Omental fat pad (tissue), 4 donors: ENCODE data around the gene YDJC. TPM values are rescaled to one million over a fixed set of nuclear protein-coding genes. Genes with fewer than 3 reads are reported as not detected.
"Not testable (repeated sequence)": the region's sequence is repeated elsewhere in the genome, so short reads cannot be mapped to it uniquely, and the experiment has no call there.

Experiments
- ATAC-seq: fragments of 150-250 bp; one replicate; pipeline ENCODE4 v1.9.1; 2016; ENCODE audit warnings: mild to moderate bottlenecking, moderate library complexity; ENCODE audit not compliant: low FRiP score
- DNase-seq: peaks from one replicate; pipeline ENCODE4 v3.0.0-alpha.2; 2019; ENCODE audit warnings: low spot score
- CTCF ChIP-seq, 3 donors: fragments of 450-650 bp; IDR thresholded peaks; one replicate each; pipeline ENCODE4 v1.5.1; 2016 to 2017; ENCODE audit warnings: antibody characterized with exemption in 3 of 3, mild to moderate bottlenecking in 3 of 3, moderate library complexity in 2 of 3
- total RNA-seq, 4 donors: library from RNA; depleted of rRNA; stranded (reverse); fragments of >200 nt; gene quantifications; one replicate each; pipeline ENCODE4 v1.1.0, GENCODE V29; 2016

YDJC gene
- total RNA-seq, 4 donors from 2014 or later = 14.3 to 33.3 (median 17.1) TPM

- peak; percentile 98 for ATAC-seq
- peak; percentile 86 for DNase-seq
- TF ChIP-seq CTCF (IDR thresholded peaks at IDR 0.05) = no peak
These were observed 12.2 kb upstream of the YDJC start, which contains the start of gene SDF2L1 for GRCh38 chr22:21641789-21642583. Gene SDF2L1, plus strand, starts transcription at chr22:21642302. Its CDS starts 35 bp downstream, at chr22:21642337.

GRCh38 chr22:21641417-21641788 is 11.6 kb upstream of the YDJC start:
- ATAC-seq (peak; percentile 66), DNase-seq (no peak)
- TF ChIP-seq CTCF (IDR thresholded peaks at IDR 0.05) = no peak

- ATAC-seq (no peak), DNase-seq (no peak)
- TF ChIP-seq CTCF (IDR thresholded peaks at IDR 0.05) = no peak
These were observed 11.0 kb upstream of the YDJC start for GRCh38 chr22:21640810-21641209.

DNA sequence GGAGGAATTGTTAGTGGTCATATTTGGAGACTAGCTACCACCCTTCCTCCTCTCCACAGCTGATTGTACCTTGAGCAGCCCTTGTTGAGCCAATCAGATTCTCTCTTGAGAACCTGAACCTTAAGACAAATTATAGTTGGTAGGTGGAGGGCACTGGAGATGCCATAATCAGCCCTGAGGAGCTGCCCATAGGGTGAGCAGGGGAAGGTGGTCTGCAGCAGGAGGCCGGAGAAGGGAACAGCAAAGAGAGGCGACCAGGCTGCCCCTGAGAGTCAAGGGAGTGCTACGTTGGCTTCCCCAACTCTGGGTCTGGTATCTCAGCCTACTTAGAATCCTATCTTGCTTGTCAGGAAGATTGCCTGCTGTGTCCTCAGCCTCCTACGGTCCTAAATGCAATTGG is 9.5 kb upstream of the YDJC start:
- no peak for TF ChIP-seq CTCF (IDR thresholded peaks at IDR 0.05)
- DNase-seq = no peak
- no peak for ATAC-seq

DNA sequence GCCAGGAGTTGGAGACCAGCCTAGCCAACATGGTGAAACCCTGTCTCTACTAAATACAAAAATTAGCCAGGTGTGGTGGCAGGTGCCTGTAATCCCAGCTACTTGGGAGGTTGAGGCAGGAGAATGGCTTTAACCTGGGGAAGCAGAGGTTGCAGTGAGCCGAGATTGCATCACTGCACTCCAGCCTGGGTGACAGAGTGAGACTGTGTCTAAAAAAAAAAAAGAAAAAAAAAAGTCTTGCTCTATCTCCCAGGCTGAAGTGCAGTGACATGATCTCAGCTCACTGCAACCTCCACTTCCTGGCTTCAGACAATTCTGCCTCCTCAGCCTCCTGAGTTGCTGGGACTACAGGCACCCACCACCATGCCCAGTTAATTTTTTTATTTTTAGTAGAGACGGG is 7.6 kb upstream of the YDJC start:
- not testable (repeated sequence) for ATAC-seq, DNase-seq

- DNase-seq = no peak
- no peak for ATAC-seq
- TF ChIP-seq CTCF (IDR thresholded peaks at IDR 0.05) = no peak
These were observed 6.9 kb upstream of the YDJC start for GRCh38 chr22:21636629-21637218.

DNA sequence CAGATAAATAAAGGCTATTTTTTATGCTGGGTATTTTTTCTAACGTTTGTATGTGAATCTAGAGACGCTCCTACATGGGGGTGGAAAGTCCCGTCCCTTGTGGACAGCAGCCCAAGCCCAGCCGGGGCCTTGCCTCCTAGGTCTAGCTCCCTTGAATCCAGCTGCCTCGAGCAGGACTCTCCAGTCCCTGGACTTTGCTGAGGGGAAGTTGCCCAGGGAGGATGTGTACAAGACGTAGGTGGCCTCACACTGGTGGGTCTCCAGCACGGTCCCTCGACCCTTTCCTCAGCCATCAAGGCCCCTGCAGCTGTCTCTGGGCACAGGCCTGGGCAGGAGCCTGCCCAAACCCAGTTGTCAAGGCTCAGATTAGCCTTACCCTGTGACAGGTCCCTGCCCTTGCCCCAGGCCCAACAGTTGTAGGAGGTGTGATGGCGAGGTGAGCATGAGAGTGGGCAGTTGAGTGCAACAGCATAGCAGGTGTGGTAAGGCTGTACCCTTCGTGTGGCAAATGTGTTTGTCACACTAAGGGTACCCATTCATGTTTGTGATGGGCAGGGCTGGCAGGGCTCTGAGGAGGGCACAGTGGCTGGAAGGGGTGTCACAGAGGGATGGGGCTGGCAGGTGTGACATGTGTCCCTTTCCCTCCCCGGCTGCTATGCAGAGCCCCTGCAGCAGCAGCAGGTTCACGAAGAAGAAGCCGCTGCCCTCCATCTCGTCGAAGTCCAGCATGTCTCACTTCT is 6.1 kb upstream of the YDJC start:
- no peak for ATAC-seq
- no peak for DNase-seq
- TF ChIP-seq CTCF (IDR thresholded peaks at IDR 0.05) = no peak
